ENCODE data around the gene C10orf95.

The C10orf95 gene

GRCh38 chr10:102413806-102414561, 37.4 kb downstream of the C10orf95 start:
- Histone ChIP-seq H3K36me3 (ENCODE audit: control insufficient read depth in 1 of 2, insufficient read depth in 2 of 2, low read length in 2 of 2) (no peaks in the 10 kb centered on the region), H2AFZ (ENCODE audit: insufficient read depth, low read length, poor library complexity) (no peak overlapping the region), H3K4me2 (ENCODE audit: low read length) (no peak overlapping the region), H2AK5ac (ENCODE audit: low read length) (no peak overlapping the region), H3K9ac (ENCODE audit: low read length) (no peak overlapping the region), H3K27ac (ENCODE audit: low read depth, low read length) (no peak overlapping the region), H3K23ac (ENCODE audit: low read length) (no peak overlapping the region), H4K8ac (ENCODE audit: low read depth, low read length) (no peak overlapping the region), H3K79me2 (ENCODE audit: control insufficient read depth, insufficient read depth, low read length, poor library complexity) (no peaks in the 10 kb centered on the region), H3K9me3 (ENCODE audit: insufficient read depth, low read depth, low read length) (peaks cover 8% of the 10 kb centered on the region), H3K14ac (ENCODE audit: low read length) (no peak overlapping the region), H2BK120ac (ENCODE audit: insufficient read depth, low read length, poor library complexity) (no peak overlapping the region), H2BK5ac (ENCODE audit: low read depth, low read length, poor library complexity) (no peak overlapping the region), H3K4me3 (ENCODE audit: low read depth, low read length) (no peak overlapping the region), H4K12ac (ENCODE audit: low read depth, low read length) (no peak overlapping the region), H3K79me1 (ENCODE audit: low read length) (no peaks in the 10 kb centered on the region), H2BK12ac (ENCODE audit: low read length) (no peak overlapping the region), H3K27me3 (ENCODE audit: insufficient read depth, low read length) (peaks cover 37% of the 10 kb centered on the region), H4K91ac (ENCODE audit: low read depth, low read length) (no peak overlapping the region), H3K4ac (ENCODE audit: low read depth, low read length) (no peak overlapping the region), H3K18ac (ENCODE audit: low read length) (no peak overlapping the region), H3K4me1 (ENCODE audit: control insufficient read depth in 1 of 2, insufficient read depth in 2 of 2, low read length in 2 of 2) (peaks cover 6 to 8% of the 10 kb centered on the region in 2 experiments)
- no peak for DNase-seq
- WGBS (ENCODE audit: extremely low coverage, insufficient coverage, insufficient read length): no CpG with 5 or more reads among the region's 16 CpGs

- H4K12ac ChIP-seq (ENCODE audit: low read depth, low read length): no peak overlapping the region
- no peak overlapping the region for H2BK5ac ChIP-seq (ENCODE audit: low read depth, low read length, poor library complexity)
- H3K36me3 ChIP-seq (ENCODE audit: control insufficient read depth in 1 of 2, insufficient read depth in 2 of 2, low read length in 2 of 2): no peaks in the 10 kb centered on the region
- H3K18ac ChIP-seq (ENCODE audit: low read length): no peak overlapping the region
- H3K4me2 ChIP-seq (ENCODE audit: low read length): no peak overlapping the region
- no peaks in the 10 kb centered on the region for H3K79me1 ChIP-seq (ENCODE audit: low read length)
- H3K4ac ChIP-seq (ENCODE audit: low read depth, low read length): no peak overlapping the region
- H2AFZ ChIP-seq (ENCODE audit: insufficient read depth, low read length, poor library complexity): no peak overlapping the region
- H4K91ac ChIP-seq (ENCODE audit: low read depth, low read length): no peak overlapping the region
- H3K14ac ChIP-seq (ENCODE audit: low read length): no peak overlapping the region
- no CpG with 5 or more reads among the region's 5 CpGs for WGBS (ENCODE audit: extremely low coverage, insufficient coverage, insufficient read length)
- H4K8ac ChIP-seq (ENCODE audit: low read depth, low read length): no peak overlapping the region
- DNase-seq: no peak
- H3K23ac ChIP-seq (ENCODE audit: low read length): no peak overlapping the region
- H3K27ac ChIP-seq (ENCODE audit: low read depth, low read length): no peak overlapping the region
- H3K27me3 ChIP-seq (ENCODE audit: insufficient read depth, low read length): peaks cover 39% of the 10 kb centered on the region
- no peak overlapping the region for H3K4me3 ChIP-seq (ENCODE audit: low read depth, low read length)
- H2BK120ac ChIP-seq (ENCODE audit: insufficient read depth, low read length, poor library complexity): no peak overlapping the region
- H3K4me1 ChIP-seq (ENCODE audit: control insufficient read depth in 1 of 2, insufficient read depth in 2 of 2, low read length in 2 of 2): peaks cover 4 to 10% of the 10 kb centered on the region in 2 experiments
- no peaks in the 10 kb centered on the region for H3K79me2 ChIP-seq (ENCODE audit: control insufficient read depth, insufficient read depth, low read length, poor library complexity)
- H2BK12ac ChIP-seq (ENCODE audit: low read length): no peak overlapping the region
- H2AK5ac ChIP-seq (ENCODE audit: low read length): no peak overlapping the region
- peaks cover 9% of the 10 kb centered on the region for H3K9me3 ChIP-seq (ENCODE audit: insufficient read depth, low read depth, low read length)
- H3K9ac ChIP-seq (ENCODE audit: low read length): no peak overlapping the region
Measured at GRCh38 chr10:102413053-102413705, 38.2 kb downstream of the C10orf95 start.

GRCh38 chr10:102412293-102412692, 39.0 kb downstream of the C10orf95 start:
- Histone ChIP-seq H3K4me1 (ENCODE audit: control insufficient read depth in 1 of 2, insufficient read depth in 2 of 2, low read length in 2 of 2) (peaks cover 4 to 13% of the 10 kb centered on the region in 2 experiments), H3K79me1 (ENCODE audit: low read length) (no peaks in the 10 kb centered on the region), H3K79me2 (ENCODE audit: control insufficient read depth, insufficient read depth, low read length, poor library complexity) (no peaks in the 10 kb centered on the region), H3K4me3 (ENCODE audit: low read depth, low read length) (no peak overlapping the region), H2BK120ac (ENCODE audit: insufficient read depth, low read length, poor library complexity) (no peak overlapping the region), H2BK5ac (ENCODE audit: low read depth, low read length, poor library complexity) (no peak overlapping the region), H3K36me3 (ENCODE audit: control insufficient read depth in 1 of 2, insufficient read depth in 2 of 2, low read length in 2 of 2) (no peaks in the 10 kb centered on the region), H4K12ac (ENCODE audit: low read depth, low read length) (no peak overlapping the region), H3K4me2 (ENCODE audit: low read length) (no peak overlapping the region), H3K18ac (ENCODE audit: low read length) (no peak overlapping the region), H3K14ac (ENCODE audit: low read length) (no peak overlapping the region), H4K91ac (ENCODE audit: low read depth, low read length) (no peak overlapping the region), H3K4ac (ENCODE audit: low read depth, low read length) (no peak overlapping the region), H4K8ac (ENCODE audit: low read depth, low read length) (no peak overlapping the region), H3K9me3 (ENCODE audit: insufficient read depth, low read depth, low read length) (peaks cover 11% of the 10 kb centered on the region), H2AFZ (ENCODE audit: insufficient read depth, low read length, poor library complexity) (no peak overlapping the region), H2BK12ac (ENCODE audit: low read length) (no peak overlapping the region), H2AK5ac (ENCODE audit: low read length) (no peak overlapping the region), H3K23ac (ENCODE audit: low read length) (no peak overlapping the region), H3K27ac (ENCODE audit: low read depth, low read length) (no peak overlapping the region), H3K9ac (ENCODE audit: low read length) (no peak overlapping the region), H3K27me3 (ENCODE audit: insufficient read depth, low read length) (peaks cover 46% of the 10 kb centered on the region)
- DNase-seq: no peak
- no CpG with 5 or more reads among the region's 10 CpGs for WGBS (ENCODE audit: extremely low coverage, insufficient coverage, insufficient read length)

GRCh38 chr10:102411341-102412255, 39.7 kb downstream of the C10orf95 start:
- H3K14ac ChIP-seq (ENCODE audit: low read length): no peak overlapping the region
- WGBS (ENCODE audit: extremely low coverage, insufficient coverage, insufficient read length): no CpG with 5 or more reads among the region's 14 CpGs
- no peak overlapping the region for H3K9ac ChIP-seq (ENCODE audit: low read length)

More at GRCh38 chr10:102411341-102412255, 39.7 kb downstream of the C10orf95 start:
- Histone ChIP-seq H4K12ac (ENCODE audit: low read depth, low read length) (no peak overlapping the region), H3K27ac (ENCODE audit: low read depth, low read length) (no peak overlapping the region), H4K91ac (ENCODE audit: low read depth, low read length) (no peak overlapping the region), H2BK120ac (ENCODE audit: insufficient read depth, low read length, poor library complexity) (no peak overlapping the region), H3K4me3 (ENCODE audit: low read depth, low read length) (no peak overlapping the region), H3K4me2 (ENCODE audit: low read length) (no peak overlapping the region), H3K4ac (ENCODE audit: low read depth, low read length) (no peak overlapping the region), H3K23ac (ENCODE audit: low read length) (peak overlapping the region; percentile 5), H3K4me1 (ENCODE audit: control insufficient read depth in 1 of 2, insufficient read depth in 2 of 2, low read length in 2 of 2) (peaks cover 4 to 13% of the 10 kb centered on the region in 2 experiments), H3K27me3 (ENCODE audit: insufficient read depth, low read length) (peaks cover 46% of the 10 kb centered on the region), H2BK12ac (ENCODE audit: low read length) (no peak overlapping the region), H2AK5ac (ENCODE audit: low read length) (no peak overlapping the region), H2AFZ (ENCODE audit: insufficient read depth, low read length, poor library complexity) (no peak overlapping the region), H3K36me3 (ENCODE audit: control insufficient read depth in 1 of 2, insufficient read depth in 2 of 2, low read length in 2 of 2) (no peaks in the 10 kb centered on the region), H2BK5ac (ENCODE audit: low read depth, low read length, poor library complexity) (no peak overlapping the region), H3K79me2 (ENCODE audit: control insufficient read depth, insufficient read depth, low read length, poor library complexity) (no peaks in the 10 kb centered on the region), H3K79me1 (ENCODE audit: low read length) (no peaks in the 10 kb centered on the region), H3K18ac (ENCODE audit: low read length) (no peak overlapping the region), H3K9me3 (ENCODE audit: insufficient read depth, low read depth, low read length) (peaks cover 11% of the 10 kb centered on the region), H4K8ac (ENCODE audit: low read depth, low read length) (no peak overlapping the region)
- DNase-seq: no peak
